K562 (cell line): ENCODE data around the gene CAPS. TPM values are rescaled to one million over a fixed set of nuclear protein-coding genes. Genes with fewer than 3 reads are reported as not detected.

ENCODE experiments used
- DPF2 ChIP-seq: fragments of 450-650 bp; IDR thresholded peaks from 2 replicates; pipeline ENCODE4 v1.6.1; 2016
- GMEB1 ChIP-seq: fragments of 250-450 bp; sonication (Bioruptor Pico); IDR thresholded peaks from 2 replicates; pipeline ENCODE4 v1.4.0; 2020; ENCODE audit warnings: mild to moderate bottlenecking
- PKNOX1 ChIP-seq: fragments of 450-650 bp; IDR thresholded peaks from 2 replicates; pipeline ENCODE4 v1.6.1; 2016
- POLR2AphosphoS5 ChIP-seq: IDR thresholded peaks from 2 replicates; pipeline ENCODE4 v1.6.1; 2011; ENCODE audit warnings: mild to moderate bottlenecking, low read depth, low read length, moderate library complexity; ENCODE audit not compliant: control insufficient read depth, insufficient read depth
- TFAP4 ChIP-seq: sonication (generic); formaldehyde crosslinking; IDR thresholded peaks from 2 replicates; pipeline ENCODE4 v1.8.0; 2022; ENCODE audit warnings: missing genetic modification reagents, mild to moderate bottlenecking, moderate library complexity, borderline replicate concordance
- polyA plus RNA-seq, 8 experiments: library from polyadenylated mRNA; depleted of rRNA in 4 of 8; stranded (reverse) in 5 of 8; unstranded in 3 of 8; fragments of >200 nt; fragmentation: Nextera tagmentation in 2 of 8; fragmentation: Illumina TruSeq in 1 of 8; extraction: Ambion mirVana in 2 of 8; extraction: Trizol in 1 of 8; gene quantifications; 2 replicates each; pipeline versions ENCODE4 v1.2.1 to v1.2.3, GENCODE V29; 2011 to 2014; ENCODE audit warnings: inconsistent platforms in 1 of 8, missing spikeins in 1 of 8
- total RNA-seq, 7 experiments: library from RNA; depleted of rRNA in 6 of 7; stranded (reverse); fragments of >200 nt in 6 of 7; fragmentation: Illumina TruSeq in 2 of 7; extraction: Trizol in 2 of 7; gene quantifications; 2 replicates each; pipeline versions ENCODE4 v1.2.1 to v1.2.3, GENCODE V29; 2011 to 2021; ENCODE audit warnings: low replicate concordance in 1 of 7

The CAPS gene
- total and polyA plus RNA-seq, 9 of the 15 experiments (the other 6 are each of a cell fraction or from before 2014, with no cell fraction given), result 0.15 to 4.0 (median 0.91) TPM

- TF ChIP-seq TFAP4 (CRISPR knock-in tag) (no peak), PKNOX1 (no peak), POLR2AphosphoS5 (peak; percentile 9; the same call in 1 of the 2 replicates), DPF2 (no peak), GMEB1 (CRISPR knock-in tag) (no peak)
These were observed 22.5 kb upstream of the CAPS start (continued) for GRCh38 chr19:5891572-5891937.
